Right lobe of liver (tissue), 6 donors: ENCODE results near the gene HSPA2. TPM values are rescaled to one million over a fixed set of nuclear protein-coding genes. Genes with fewer than 3 reads are reported as not detected.
A peak's percentile ranks its signal among the peaks of the same experiment; 100 is the strongest.

ENCODE experiments used
- ATAC-seq, 4 donors: fragments of 200-7000 bp; cut with Tn5 transposase; one replicate each; pipeline ENCODE4 v1.9.1; 2020; ENCODE audit warnings: mild to moderate bottlenecking in 4 of 4, moderate library complexity in 4 of 4
- DNase-seq, 3 donors: peaks; one replicate each; pipeline ENCODE4 v3.0.0-alpha.2; 2020
- H3K27ac ChIP-seq, 3 donors: fragments of 200-600 bp; one replicate each; pipeline ENCODE4 v1.8.0; 2022
- H3K27me3 ChIP-seq, 2 donors: fragments of 200-600 bp; one replicate each; pipeline ENCODE4 v1.8.0; 2022
- H3K36me3 ChIP-seq, 4 donors: fragments of 200-600 bp; sonication (generic) in 1 of 4; one replicate each; pipeline versions ENCODE4 v1.5.1 to v1.8.0; 2017 to 2022; ENCODE audit warnings: control low read depth in 1 of 4
- H3K4me1 ChIP-seq, 4 donors: fragments of 200-600 bp; sonication (generic) in 1 of 4; one replicate each; pipeline versions ENCODE4 v1.5.1 to v1.8.0; 2017 to 2022; ENCODE audit warnings: control low read depth in 1 of 4
- H3K4me3 ChIP-seq, 3 donors: fragments of 200-600 bp; one replicate each; pipeline ENCODE4 v1.8.0; 2022
- H3K9me3 ChIP-seq, 4 donors: fragments of 200-600 bp; sonication (generic) in 1 of 4; one replicate each; pipeline versions ENCODE4 v1.5.1 to v1.8.0; 2017 to 2022; ENCODE audit warnings: control low read depth in 1 of 4
- CTCF ChIP-seq, 4 donors: fragments of 200-600 bp in 3 of 4; fragments of 450-650 bp in 1 of 4; IDR thresholded peaks; one replicate each; pipeline versions ENCODE4 v1.5.1 to v1.8.0; 2016 to 2022; ENCODE audit warnings: antibody characterized with exemption in 4 of 4, mild to moderate bottlenecking in 2 of 4
- POLR2A ChIP-seq: fragments of 450-650 bp; IDR thresholded peaks from one replicate; pipeline ENCODE4 v1.6.1; 2017; ENCODE audit warnings: antibody characterized with exemption, mild to moderate bottlenecking
- WGBS: methylation state at CpG from one replicate; pipeline ENCODE4 v1.1.6; 2018; ENCODE audit warnings: low coverage, low lambda C conversion rate; ENCODE audit not compliant: insufficient coverage; ENCODE audit errors: missing lambda C conversion rate; 5-methylcytosine and 5-hydroxymethylcytosine counted together
- intact Hi-C, 2 donors: fragments of 100-400 bp; cut with DNase I; formaldehyde crosslinking; loops; one replicate each; pipeline versions ENCODE4 v1.11.2 to v1.14.1; 2022
- total RNA-seq, 6 experiments: library from RNA; depleted of rRNA in 2 of 6; stranded (reverse); fragments of >200 nt in 2 of 6; fragmentation: NEBNext Ultra II Directional in 3 of 6; extraction: Animal tissue kit (Norgen Biotek cat#: 25700) in 3 of 6; gene quantifications; one replicate each; pipeline versions ENCODE4 v1.1.0 to v1.2.4, GENCODE V29; 2016 to 2023
- donor health status: DM: no; HTN: yes; CAD: no.
- donor health status: DM: no; HTN: no; CAD: no.
- donor health status: DM: no; HTN: no; CAD: no.
- donor health status: DM: no; HTN: yes; CAD: no.
- donor health status: DM: no; HTN: yes; CAD: no.

HSPA2 gene
- total RNA-seq, 6 experiments from 2014 or later: 1.2 to 9.7 (median 5.0) TPM

GRCh38 chr14:64509036-64509435 lies 31.5 kb upstream of the HSPA2 start:
- Histone ChIP-seq H3K4me3 (no peak overlapping the region), H3K4me1 (peaks cover 0 to 31% (median 2%) of the 10 kb centered on the region in 4 donors), H3K27ac (no peak overlapping the region), H3K9me3 (no peaks in the 10 kb centered on the region), H3K27me3 (no peaks in the 10 kb centered on the region), H3K36me3 (no peaks in the 10 kb centered on the region)
- no peak for DNase-seq
- ATAC-seq: no peak
- TF ChIP-seq POLR2A: no peak
- no peak for TF ChIP-seq CTCF (IDR thresholded peaks at IDR 0.05)
- WGBS: 82% methylated on average over 4 of the region's 8 CpGs
- intact Hi-C loops: no loop called here

GRCh38 chr14:64510825-64511671 lies 29.5 kb upstream of the HSPA2 start:
- DNase-seq (peak in 1 of 3 donors; percentile 60), ATAC-seq (peak; percentile 84 to 93 (median 89))
- Histone ChIP-seq H3K9me3 (no peaks in the 10 kb centered on the region), H3K4me3 (no peak overlapping the region), H3K27ac (no peak overlapping the region), H3K4me1 (peaks cover 0 to 27% (median 4%) of the 10 kb centered on the region in 4 donors), H3K36me3 (no peaks in the 10 kb centered on the region), H3K27me3 (no peaks in the 10 kb centered on the region)
- TF ChIP-seq CTCF (IDR thresholded peaks at IDR 0.05) (peak; percentile 90 to 91 (median 90)), POLR2A (no peak)
- intact Hi-C loops: no loop called here
- WGBS: 13% methylated on average over 4 of the region's 4 CpGs

GRCh38 chr14:64513271-64513670 lies 27.3 kb upstream of the HSPA2 start:
- Histone ChIP-seq H3K4me3 (no peak overlapping the region), H3K36me3 (no peaks in the 10 kb centered on the region), H3K9me3 (no peaks in the 10 kb centered on the region), H3K27ac (no peak overlapping the region), H3K27me3 (no peaks in the 10 kb centered on the region), H3K4me1 (peaks cover 0 to 9% (median 3%) of the 10 kb centered on the region in 4 donors)
- DNase-seq (no peak), ATAC-seq (no peak)
- TF ChIP-seq POLR2A: no peak
- TF ChIP-seq CTCF (IDR thresholded peaks at IDR 0.05): no peak
- WGBS: 71% methylated on average over 2 of the region's 2 CpGs
- intact Hi-C loops: no loop called here

- ATAC-seq (no peak), DNase-seq (no peak)
- no peak overlapping the region for H3K4me3 ChIP-seq
- no peaks in the 10 kb centered on the region for H3K36me3 ChIP-seq
- no peaks in the 10 kb centered on the region for H3K9me3 ChIP-seq
- H3K27me3 ChIP-seq: no peaks in the 10 kb centered on the region
- TF ChIP-seq CTCF (IDR thresholded peaks at IDR 0.05): no peak
- no peak for TF ChIP-seq POLR2A
- H3K4me1 ChIP-seq: peaks cover 0 to 9% (median 3%) of the 10 kb centered on the region in 4 donors
- intact Hi-C loops: no loop called here
- H3K27ac ChIP-seq: no peak overlapping the region
- WGBS: 25% methylated on average over 1 of the region's 1 CpG
These were observed 25.5 kb upstream of the HSPA2 start for GRCh38 chr14:64515053-64515452.
